Stimulated activated CD8-positive, alpha-beta memory T cell treated with anti-CD3 and anti-CD28 coated beads, Interleukin-2, amount 100 ng/mL, for 48 hours (primary cell): ENCODE measurements around the gene HOXA6.

Experiments
- DNase-seq, 2 donors: peaks; one replicate each; pipeline ENCODE4 v3.0.0-alpha.2; 2020; ENCODE audit warnings: low read depth in 2 of 2

Gene HOXA6

GRCh38 chr7:27185013-27185853 lies 37.7 kb upstream of the HOXA6 start, which contains the start of gene HOXA11:
HOXA11 (minus strand) TSS chr7:27185232; CDS start chr7:27185144, 88 bp downstream.
- DNase-seq, result no peak

DNA sequence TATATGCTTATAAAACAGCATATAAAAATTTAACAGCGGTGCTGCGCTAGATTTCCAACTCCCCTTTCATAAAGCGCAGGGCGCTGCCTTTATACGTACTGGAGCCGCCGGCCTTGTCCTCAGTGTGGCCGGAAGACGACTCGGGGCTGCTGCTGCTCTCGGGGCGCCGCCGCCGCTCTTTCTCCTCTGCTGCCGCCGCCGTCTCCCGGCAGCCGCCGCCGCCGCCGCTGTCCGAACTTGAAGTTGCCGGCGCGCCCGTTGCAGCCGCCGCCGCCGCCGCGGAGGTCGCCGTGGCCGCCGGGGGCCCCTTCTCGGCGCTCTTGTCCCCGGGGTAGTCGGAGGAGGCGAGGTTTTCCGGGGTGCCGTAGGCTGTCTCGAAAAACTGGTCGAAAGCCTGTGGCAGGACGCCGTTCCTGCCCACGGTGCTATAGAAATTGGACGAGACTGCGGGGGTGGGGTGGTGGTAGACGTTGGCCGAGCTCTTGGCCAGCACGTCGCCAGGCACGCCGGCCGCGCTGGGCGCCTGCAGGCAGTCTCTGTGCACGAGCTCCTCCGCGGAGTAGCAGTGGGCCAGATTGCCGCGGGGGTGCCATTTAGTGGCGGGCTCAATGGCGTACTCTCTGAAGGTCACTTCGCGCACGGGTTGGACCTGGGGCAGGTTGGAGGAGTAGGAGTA lies 36.9 kb upstream of the HOXA6 start:
- DNase-seq, result no peak

GRCh38 chr7:27183682-27184336 lies 36.2 kb upstream of the HOXA6 start:
- no peak for DNase-seq

DNA sequence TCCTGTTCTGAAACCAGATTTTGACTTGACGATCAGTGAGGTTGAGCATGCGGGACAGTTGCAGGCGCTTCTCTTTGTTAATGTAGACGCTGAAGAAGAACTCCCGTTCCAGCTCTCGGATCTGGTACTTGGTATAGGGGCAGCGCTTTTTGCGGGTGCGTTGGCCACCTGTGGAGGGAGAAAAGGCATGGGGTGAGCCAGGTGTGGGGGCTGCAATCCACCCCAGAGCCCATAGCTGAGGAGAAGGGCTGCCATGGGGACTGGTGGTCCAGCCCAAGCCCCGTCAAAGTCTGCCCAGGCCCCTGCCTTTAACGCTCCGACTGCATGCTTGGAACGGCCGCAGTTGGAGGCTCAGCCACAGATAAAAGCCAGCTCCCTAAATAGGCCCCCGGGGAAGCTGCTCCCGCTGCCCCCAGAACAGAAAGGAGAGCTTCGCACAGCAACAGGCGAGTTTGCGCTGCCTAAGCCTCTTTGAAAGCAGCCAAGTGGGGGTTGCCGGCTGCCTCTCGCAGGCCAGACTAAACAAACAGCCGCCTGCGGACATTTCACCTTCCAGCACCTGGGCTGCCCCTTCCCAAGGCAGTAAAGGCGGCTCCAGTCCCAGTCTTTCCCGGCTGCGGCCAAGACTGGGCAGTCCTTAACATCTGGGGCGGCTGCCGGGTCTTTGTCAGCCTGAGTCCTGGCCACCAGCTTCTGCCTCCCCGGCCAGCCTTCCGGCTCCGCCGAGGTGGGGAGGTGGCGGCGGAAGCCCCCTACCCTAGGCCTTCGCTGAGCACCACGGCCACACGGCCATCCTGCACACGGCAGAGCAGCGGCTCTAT lies 35.5 kb upstream of the HOXA6 start:
- DNase-seq, result no peak

DNA sequence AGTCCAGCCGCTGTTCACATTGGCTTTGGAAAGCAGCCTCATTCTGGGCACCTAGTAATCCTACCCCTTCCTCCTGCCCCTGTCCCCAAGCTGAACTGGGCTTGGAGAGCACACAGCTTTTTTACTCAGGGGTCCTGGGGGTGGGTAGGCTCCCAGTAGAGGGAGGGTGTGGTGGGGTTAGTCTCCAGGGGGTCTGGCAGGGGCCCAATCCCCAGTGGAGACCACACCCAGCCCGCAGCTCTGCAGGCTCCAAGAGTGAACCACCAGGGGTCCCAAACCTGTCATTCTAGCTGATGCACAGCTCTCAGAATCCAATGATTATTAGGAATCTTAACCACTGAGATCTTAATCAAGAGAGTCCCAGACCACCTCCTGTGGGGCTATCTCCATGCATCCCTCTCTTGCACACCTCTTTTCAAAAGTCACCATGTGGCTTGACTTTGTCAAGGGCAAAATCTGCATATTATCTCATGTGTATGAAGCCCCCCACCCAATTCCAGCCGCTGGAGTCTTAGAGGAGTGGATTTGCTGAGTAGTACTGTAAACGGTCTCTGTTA lies 34.8 kb upstream of the HOXA6 start:
- no peak for DNase-seq

DNA sequence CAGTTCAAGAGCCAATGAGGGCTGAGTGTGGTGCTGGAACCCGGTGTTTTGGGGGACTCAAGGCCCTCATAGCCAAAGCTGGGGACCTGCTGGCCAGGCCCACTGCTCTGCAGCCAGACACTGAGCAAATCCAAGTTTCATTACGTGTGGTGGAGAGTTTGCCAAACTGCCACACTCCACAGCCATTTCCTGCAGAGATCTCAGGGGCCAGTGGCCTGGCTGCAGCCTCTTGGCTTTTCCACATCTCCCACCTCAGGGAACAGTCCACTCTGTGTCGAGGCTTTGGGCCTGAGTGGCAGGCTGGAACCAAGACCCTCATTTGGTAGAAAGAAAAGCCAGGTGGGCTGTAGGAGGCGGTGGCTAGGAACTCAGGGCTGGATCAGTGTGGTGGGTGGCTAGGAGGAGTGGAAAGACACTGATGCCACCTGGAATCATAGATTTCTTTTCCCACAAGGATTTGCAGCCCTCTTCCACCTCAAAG lies 34.3 kb upstream of the HOXA6 start:
- no peak for DNase-seq

- DNase-seq, result no peak
These were observed 33.2 kb upstream of the HOXA6 start for GRCh38 chr7:27180431-27181420.

DNA sequence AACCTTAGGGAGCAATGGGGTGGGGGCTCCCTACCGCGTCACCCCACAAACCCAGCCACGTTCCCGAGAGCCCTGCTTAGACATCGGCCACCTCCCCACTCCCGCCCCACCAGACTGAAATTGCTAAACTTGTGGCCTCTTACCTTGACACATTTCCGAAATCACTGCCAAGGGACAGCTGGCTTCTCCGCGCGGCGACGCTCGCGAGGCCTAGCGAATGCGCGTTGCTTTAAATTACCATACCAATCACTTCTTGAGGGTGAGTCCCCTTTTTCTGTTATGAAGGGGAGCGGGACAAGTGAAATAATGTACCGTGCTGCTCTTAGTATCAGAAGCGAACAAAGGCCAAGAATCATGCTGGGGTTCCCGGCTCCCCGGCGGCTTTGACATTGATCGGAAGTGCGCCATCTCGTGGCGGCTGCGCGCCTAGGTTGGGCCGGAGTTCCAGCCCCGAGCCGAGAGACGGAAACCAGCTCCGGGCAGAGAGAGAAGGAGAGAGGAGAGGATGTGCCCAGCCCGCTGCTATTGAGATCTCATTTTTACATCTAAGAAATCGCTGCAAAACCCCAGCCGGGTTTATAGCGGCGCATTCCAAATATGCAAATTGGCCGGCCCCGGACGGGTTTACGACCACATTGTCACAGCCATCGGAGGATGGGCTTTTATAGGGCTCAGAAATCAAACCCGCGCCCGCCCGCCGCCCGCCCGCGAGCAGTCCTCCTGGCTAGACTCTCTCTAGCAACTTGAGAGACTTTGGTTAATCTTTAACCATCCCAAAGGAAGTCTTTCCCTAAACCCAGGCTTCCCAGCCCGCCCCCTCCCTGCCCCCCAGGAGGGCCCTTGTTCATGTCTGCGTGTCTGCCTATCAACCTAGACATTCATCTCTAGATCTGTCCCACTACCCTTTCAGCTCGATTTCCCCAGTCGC lies 32.2 kb upstream of the HOXA6 start:
- DNase-seq, result peak in 1 of 2 donors; percentile 54

DNA sequence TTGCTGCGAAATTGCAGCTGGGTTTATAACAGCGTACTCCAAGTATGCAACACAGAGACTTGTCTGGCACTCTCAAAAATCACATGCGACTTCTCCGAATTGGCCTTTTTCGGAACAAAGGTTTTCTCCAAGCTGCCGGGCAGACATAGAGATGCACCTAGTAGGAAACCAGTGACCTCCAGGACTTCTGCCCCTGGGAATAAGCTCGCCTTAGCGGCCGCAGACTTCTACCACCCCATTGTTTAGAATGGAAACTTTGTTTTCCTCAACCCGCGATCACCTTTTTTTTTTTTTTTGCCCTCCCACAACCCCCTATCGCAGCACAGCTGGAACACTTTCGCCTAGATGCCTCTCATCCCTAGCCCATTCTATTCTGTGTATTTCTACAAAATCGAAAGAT lies 31.5 kb upstream of the HOXA6 start:
- DNase-seq, result no peak

GRCh38 chr7:27178366-27178765 lies 30.8 kb upstream of the HOXA6 start:
- DNase-seq, result no peak

DNA sequence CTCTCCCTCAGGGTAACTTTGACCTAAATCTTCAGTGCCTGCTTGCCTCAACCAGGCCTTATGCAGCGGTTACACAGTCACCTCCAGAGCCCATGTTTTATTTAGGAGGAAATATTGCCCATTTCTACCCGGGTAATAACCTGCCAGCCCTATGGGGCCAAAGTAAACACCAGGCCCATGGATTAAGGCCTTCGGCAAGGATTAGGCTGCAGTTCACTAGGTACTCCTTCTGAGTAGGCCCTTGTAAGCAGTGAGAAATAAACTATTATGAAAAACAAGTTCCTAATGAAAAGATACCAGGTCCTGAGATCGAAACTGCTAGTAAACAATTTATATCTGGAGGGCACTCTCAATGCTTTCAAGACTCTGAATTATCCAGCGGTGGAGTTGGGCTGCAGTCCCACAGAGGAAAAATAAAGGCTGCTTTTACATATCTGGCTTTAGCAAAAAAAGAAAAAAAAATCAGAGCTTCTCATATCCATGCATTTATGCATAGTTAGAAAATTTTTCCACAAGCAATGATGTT lies 30.3 kb upstream of the HOXA6 start:
- no peak for DNase-seq

DNA sequence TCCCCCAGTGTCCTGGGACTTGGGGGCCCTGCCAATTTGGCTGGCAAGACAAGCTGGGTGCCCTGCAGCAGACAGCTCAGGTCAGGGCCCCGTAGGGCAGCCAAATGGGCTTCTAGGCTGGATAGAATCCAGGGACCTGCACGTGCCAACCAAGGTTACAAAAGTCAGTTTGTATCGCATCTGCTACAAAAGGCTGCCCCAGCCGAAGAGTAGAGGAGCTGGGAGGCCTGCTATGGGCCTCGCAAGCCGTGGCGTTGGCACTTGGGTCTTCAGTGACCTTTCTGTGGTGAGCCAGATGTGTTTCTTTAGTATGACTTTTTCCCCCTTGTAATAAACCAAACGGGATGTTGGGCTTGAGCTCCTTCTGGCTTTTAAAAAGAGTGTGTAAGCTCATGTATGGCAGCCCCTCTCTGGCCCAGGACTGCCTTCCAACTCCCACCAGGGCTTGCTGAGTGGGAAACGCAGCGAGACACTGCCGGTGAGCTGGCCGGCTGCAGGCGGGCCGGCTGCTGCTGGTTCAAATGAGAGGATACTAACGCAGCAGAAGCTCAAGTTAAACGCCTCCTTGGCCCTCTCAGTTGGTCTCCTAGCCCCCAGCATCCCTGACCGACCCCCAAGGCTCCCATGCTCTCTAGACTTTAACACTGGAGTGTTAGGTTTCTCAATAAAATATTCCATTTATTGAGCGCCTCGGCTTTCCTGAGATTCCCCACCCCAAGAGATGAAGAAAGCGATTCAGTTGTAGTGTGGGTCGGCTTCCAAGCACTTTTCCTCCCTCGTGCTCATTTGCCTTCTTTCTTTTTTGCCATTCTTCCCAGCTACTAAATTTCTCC lies 29.6 kb upstream of the HOXA6 start:
- no peak for DNase-seq

GRCh38 chr7:27176524-27176845 lies 28.9 kb upstream of the HOXA6 start:
- no peak for DNase-seq

DNA sequence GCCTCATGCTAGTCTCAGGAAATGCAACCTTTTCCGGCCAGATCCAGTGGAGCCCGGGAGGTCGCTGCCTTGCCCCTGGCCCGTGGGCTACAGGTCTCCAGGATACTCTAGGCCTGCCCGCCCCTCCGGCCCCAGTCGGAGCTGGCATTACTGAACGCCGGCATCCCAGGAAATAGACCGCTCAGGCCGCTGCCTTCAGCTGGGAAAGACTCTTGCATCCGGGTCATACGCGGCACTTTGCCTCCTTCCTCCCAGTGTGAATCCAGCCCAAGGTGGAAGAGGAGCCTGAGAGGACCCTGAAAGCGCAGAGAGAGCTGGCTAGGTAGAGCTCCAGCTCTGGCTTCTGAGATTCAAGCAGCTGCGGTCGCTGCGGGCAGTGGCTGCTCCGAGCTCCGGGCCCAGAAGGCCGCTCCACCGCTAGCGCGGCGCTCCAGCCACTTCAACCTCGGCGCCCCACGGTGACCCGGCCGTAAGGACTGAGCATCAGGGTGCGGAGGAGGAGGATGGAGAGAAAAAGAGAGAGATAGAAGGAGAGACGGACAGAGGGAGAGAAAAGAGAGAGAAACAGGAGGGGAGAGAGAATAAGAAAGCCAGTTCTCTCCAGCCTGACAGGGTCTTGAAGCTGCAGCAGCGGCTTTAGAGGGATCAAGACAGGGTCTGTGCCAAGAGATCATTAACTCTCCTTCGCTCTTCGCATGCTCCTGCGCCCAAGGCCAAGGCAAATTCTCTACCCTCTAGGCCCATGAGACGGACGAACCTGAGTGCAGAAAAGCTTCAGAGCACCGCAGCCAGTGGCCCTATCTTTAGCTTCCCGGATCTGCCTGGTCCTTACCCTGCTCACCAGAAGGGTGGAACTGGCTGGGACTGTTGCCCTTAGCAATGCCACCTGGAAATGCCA lies 28.3 kb upstream of the HOXA6 start:
- no peak for DNase-seq

- DNase-seq, result no peak
These were observed 27.5 kb upstream of the HOXA6 start for GRCh38 chr7:27174874-27175625.
